ENCODE measurements around the gene HAO2. TPM values are rescaled to one million over a fixed set of nuclear protein-coding genes. Genes with fewer than 3 reads are reported as not detected.

HAO2 gene
- total RNA-seq, 3 donors from 2014 or later = 0.66 TPM; not detected in 2

- H3K4me1 ChIP-seq = no peaks in the 10 kb centered on the region
- no peak for DNase-seq (ENCODE audit: low spot score in 2 of 2)
Measured at GRCh38 chr1:119379117-119379516, 10.5 kb downstream of the HAO2 start.

GRCh38 chr1:119380304-119380703 is 11.7 kb downstream of the HAO2 start:
- no peak for DNase-seq (ENCODE audit: low spot score in 2 of 2)
- Histone ChIP-seq H3K36me3 (no peaks in the 10 kb centered on the region), H3K9me3 (no peaks in the 10 kb centered on the region), H3K4me3 (no peak overlapping the region), H3K27ac (no peak overlapping the region), H3K4me1 (no peaks in the 10 kb centered on the region), H3K27me3 (no peaks in the 10 kb centered on the region)
- no peak for TF ChIP-seq POLR2A (IDR thresholded peaks at IDR 0.05)
- TF ChIP-seq CTCF (IDR thresholded peaks at IDR 0.05) = no peak
- no peak for TF ChIP-seq POLR2AphosphoS5 (IDR thresholded peaks at IDR 0.05)
- intact Hi-C loops (cut with DNase I; ENCODE audit: low total_unique reads) = no loop called here

More at GRCh38 chr1:119379117-119379516, 10.5 kb downstream of the HAO2 start:
- TF ChIP-seq POLR2AphosphoS5 (IDR thresholded peaks at IDR 0.05) = no peak
- TF ChIP-seq CTCF (IDR thresholded peaks at IDR 0.05) = no peak
- no peak for TF ChIP-seq POLR2A (IDR thresholded peaks at IDR 0.05)
- intact Hi-C loops (cut with DNase I; ENCODE audit: low total_unique reads) = no loop called here
- Histone ChIP-seq H3K27me3 (no peaks in the 10 kb centered on the region), H3K9me3 (no peaks in the 10 kb centered on the region), H3K4me3 (no peak overlapping the region), H3K27ac (no peak overlapping the region), H3K36me3 (no peaks in the 10 kb centered on the region)

- TF ChIP-seq POLR2A (IDR thresholded peaks at IDR 0.05) = no peak
- TF ChIP-seq CTCF (IDR thresholded peaks at IDR 0.05) = no peak
- TF ChIP-seq POLR2AphosphoS5 (IDR thresholded peaks at IDR 0.05) = no peak
- no peaks in the 10 kb centered on the region for H3K4me1 ChIP-seq
- no peaks in the 10 kb centered on the region for H3K9me3 ChIP-seq
- DNase-seq (ENCODE audit: low spot score in 2 of 2) = no peak
- H3K27ac ChIP-seq = no peak overlapping the region
- no peaks in the 10 kb centered on the region for H3K27me3 ChIP-seq
- intact Hi-C loops (cut with DNase I; ENCODE audit: low total_unique reads) = no loop called here
- no peaks in the 10 kb centered on the region for H3K36me3 ChIP-seq
- H3K4me3 ChIP-seq = no peak overlapping the region
Measured at GRCh38 chr1:119380983-119381662, 12.5 kb downstream of the HAO2 start.

- Histone ChIP-seq H3K4me1 (no peaks in the 10 kb centered on the region), H3K27me3 (no peaks in the 10 kb centered on the region), H3K36me3 (no peaks in the 10 kb centered on the region), H3K27ac (no peak overlapping the region), H3K9me3 (no peaks in the 10 kb centered on the region), H3K4me3 (no peak overlapping the region)
- no peak for TF ChIP-seq POLR2A (IDR thresholded peaks at IDR 0.05)
- no peak for DNase-seq (ENCODE audit: low spot score in 2 of 2)
- intact Hi-C loops (cut with DNase I; ENCODE audit: low total_unique reads) = no loop called here
Measured at GRCh38 chr1:119384591-119384990, 16.0 kb downstream of the HAO2 start.

GRCh38 chr1:119385650-119386049 is 17.1 kb downstream of the HAO2 start:
- no peaks in the 10 kb centered on the region for H3K4me1 ChIP-seq
- no peaks in the 10 kb centered on the region for H3K9me3 ChIP-seq
- no peaks in the 10 kb centered on the region for H3K36me3 ChIP-seq
- intact Hi-C loops (cut with DNase I; ENCODE audit: low total_unique reads) = no loop called here
- no peak overlapping the region for H3K27ac ChIP-seq
- no peak overlapping the region for H3K4me3 ChIP-seq
- TF ChIP-seq POLR2AphosphoS5 (IDR thresholded peaks at IDR 0.05) (no peak), POLR2A (IDR thresholded peaks at IDR 0.05) (no peak), CTCF (IDR thresholded peaks at IDR 0.05) (no peak)
- DNase-seq (ENCODE audit: low spot score in 2 of 2) = no peak
- no peaks in the 10 kb centered on the region for H3K27me3 ChIP-seq

Data from breast epithelium (tissue), 4 donors.